Lung (tissue), 12 donors: Measurements from ENCODE around the gene AGFG2. TPM values are rescaled to one million over a fixed set of nuclear protein-coding genes. Genes with fewer than 3 reads are reported as not detected.

Source experiments
- ATAC-seq: fragments of 200-7000 bp; cut with Tn5 transposase; one replicate; pipeline ENCODE4 v1.9.1; 2020; ENCODE audit warnings: moderate number of reproducible peaks; ENCODE audit not compliant: insufficient read depth, low FRiP score
- DNase-seq, 3 donors: peaks; one replicate each; pipeline ENCODE4 v3.0.0-alpha.2; 2013 to 2017
- H3K27ac ChIP-seq, 2 donors: one replicate each; pipeline ENCODE4 v1.5.1; 2013; ENCODE audit warnings: mild to moderate bottlenecking in 2 of 2, moderate library complexity in 2 of 2, control low read depth in 1 of 2, inconsistent platforms in 1 of 2, low read depth in 1 of 2, low read length in 1 of 2
- H3K27me3 ChIP-seq, 3 donors: one replicate each; pipeline ENCODE4 v1.5.1; 2013; ENCODE audit warnings: low read length in 2 of 3; ENCODE audit not compliant: control insufficient read depth in 3 of 3, insufficient read depth in 3 of 3
- H3K36me3 ChIP-seq, 4 donors: one replicate each; pipeline ENCODE4 v1.5.1; 2013; ENCODE audit warnings: low read length in 4 of 4, mild to moderate bottlenecking in 1 of 4, moderate library complexity in 1 of 4; ENCODE audit not compliant: control insufficient read depth in 4 of 4, insufficient read depth in 4 of 4
- H3K4me1 ChIP-seq, 5 donors: one replicate each; pipeline ENCODE4 v1.5.1; 2013; ENCODE audit warnings: low read length in 5 of 5, mild to moderate bottlenecking in 2 of 5, moderate library complexity in 1 of 5; ENCODE audit not compliant: control insufficient read depth in 5 of 5, insufficient read depth in 5 of 5
- H3K4me3 ChIP-seq: one replicate; pipeline ENCODE4 v1.5.1; 2013; ENCODE audit warnings: mild to moderate bottlenecking, control low read depth, moderate library complexity
- H3K9ac ChIP-seq, 2 donors: one replicate each; pipeline ENCODE4 v1.5.1; 2013; ENCODE audit warnings: low read length in 2 of 2, control low read depth in 1 of 2; ENCODE audit not compliant: insufficient read depth in 1 of 2
- H3K9me3 ChIP-seq, 4 donors: one replicate each; pipeline ENCODE4 v1.5.1; 2013; ENCODE audit warnings: low read length in 3 of 4, mild to moderate bottlenecking in 1 of 4, moderate library complexity in 1 of 4; ENCODE audit not compliant: control insufficient read depth in 4 of 4, insufficient read depth in 3 of 4
- WGBS, 2 donors: extraction: QIAGEN DNeasy Blood & Tissue Kit; methylation state at CpG; one replicate each; pipeline ENCODE4 v1.1.7; 2013; 5-methylcytosine and 5-hydroxymethylcytosine counted together
- polyA plus RNA-seq, 2 donors: library from polyadenylated mRNA; stranded (reverse); fragments of 200-250 nt; gene quantifications; one replicate each; pipeline ENCODE4 v1.2.1, GENCODE V29; 2013
- total RNA-seq, 2 donors: library from RNA; depleted of rRNA in 1 of 2; stranded (reverse); fragments of >200 nt in 1 of 2; gene quantifications; one replicate each; pipeline ENCODE4 v1.2.1, GENCODE V29; 2014 to 2021
- TF ChIP-seq, protein P1 (sequence below): IDR thresholded peaks from 2 replicates; pipeline ENCODE4 v1.5.1; 2012; ENCODE audit warnings: mild to moderate bottlenecking; ENCODE audit errors: control extremely low read depth, extremely low read depth
- donor health status: control.
- donor health status: control.
- donor health status: Bipolar disorder and iron deficiency.
- donor health status: healthy.
- donor health status: DM: yes; HTN: yes; CAD: no.

AGFG2 gene
- total and polyA plus RNA-seq, 4 donors: 15.9 to 36.0 (median 19.7) TPM

DNA sequence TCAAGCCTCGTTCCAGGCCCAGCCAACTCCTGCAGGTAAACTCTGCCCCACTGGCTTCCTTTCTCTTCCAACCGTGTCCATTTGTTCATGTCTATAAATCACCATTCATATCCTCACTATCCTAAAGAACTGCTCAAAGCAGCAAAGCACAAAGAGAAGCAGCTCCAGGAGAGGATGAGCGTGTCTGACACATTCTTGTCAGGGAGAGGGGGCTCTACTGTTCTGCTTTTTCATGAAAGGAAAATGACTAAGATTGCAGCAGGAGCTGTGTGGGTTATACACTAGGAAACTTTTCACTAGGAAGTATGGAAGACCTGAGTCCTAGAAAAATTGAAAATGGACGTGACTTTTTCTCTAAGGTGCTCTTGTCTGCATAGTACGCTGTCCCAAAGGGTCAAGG lies 16.7 kb downstream of the AGFG2 start:
- H3K9ac ChIP-seq: no peak overlapping the region
- peaks cover 0 to 2% (median 0%) of the 10 kb centered on the region in 4 donors for H3K9me3 ChIP-seq
- peaks cover 0 to 1% (median 0%) of the 10 kb centered on the region in 5 donors for H3K4me1 ChIP-seq
- H3K27me3 ChIP-seq: no peaks in the 10 kb centered on the region
- H3K4me3 ChIP-seq: no peak overlapping the region
- WGBS, 2 donors: 82 to 88% methylated on average over 5 of the region's 5 CpGs
- ATAC-seq (no peak), DNase-seq (no peak)
- H3K36me3 ChIP-seq: peaks cover 5 to 37% (median 6%) of the 10 kb centered on the region in 4 donors
- TF ChIP-seq, protein P1, sequence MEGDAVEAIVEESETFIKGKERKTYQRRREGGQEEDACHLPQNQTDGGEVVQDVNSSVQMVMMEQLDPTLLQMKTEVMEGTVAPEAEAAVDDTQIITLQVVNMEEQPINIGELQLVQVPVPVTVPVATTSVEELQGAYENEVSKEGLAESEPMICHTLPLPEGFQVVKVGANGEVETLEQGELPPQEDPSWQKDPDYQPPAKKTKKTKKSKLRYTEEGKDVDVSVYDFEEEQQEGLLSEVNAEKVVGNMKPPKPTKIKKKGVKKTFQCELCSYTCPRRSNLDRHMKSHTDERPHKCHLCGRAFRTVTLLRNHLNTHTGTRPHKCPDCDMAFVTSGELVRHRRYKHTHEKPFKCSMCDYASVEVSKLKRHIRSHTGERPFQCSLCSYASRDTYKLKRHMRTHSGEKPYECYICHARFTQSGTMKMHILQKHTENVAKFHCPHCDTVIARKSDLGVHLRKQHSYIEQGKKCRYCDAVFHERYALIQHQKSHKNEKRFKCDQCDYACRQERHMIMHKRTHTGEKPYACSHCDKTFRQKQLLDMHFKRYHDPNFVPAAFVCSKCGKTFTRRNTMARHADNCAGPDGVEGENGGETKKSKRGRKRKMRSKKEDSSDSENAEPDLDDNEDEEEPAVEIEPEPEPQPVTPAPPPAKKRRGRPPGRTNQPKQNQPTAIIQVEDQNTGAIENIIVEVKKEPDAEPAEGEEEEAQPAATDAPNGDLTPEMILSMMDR: no peak
- no peak overlapping the region for H3K27ac ChIP-seq

GRCh38 chr7:100556541-100556940 lies 17.5 kb downstream of the AGFG2 start:
- Histone ChIP-seq H3K27ac (peak overlapping the region in 1 of 2 donors; percentile 34), H3K9me3 (peaks cover 0 to 2% (median 0%) of the 10 kb centered on the region in 4 donors), H3K27me3 (no peaks in the 10 kb centered on the region), H3K4me1 (peaks cover 0 to 1% (median 0%) of the 10 kb centered on the region in 5 donors), H3K4me3 (no peak overlapping the region), H3K9ac (no peak overlapping the region), H3K36me3 (peaks cover 4 to 36% (median 6%) of the 10 kb centered on the region in 4 donors)
- TF ChIP-seq, protein P1: no peak
- 34 to 52% methylated on average over 4 of the region's 4 CpGs for WGBS, 2 donors
- DNase-seq (no peak), ATAC-seq (no peak)

DNA sequence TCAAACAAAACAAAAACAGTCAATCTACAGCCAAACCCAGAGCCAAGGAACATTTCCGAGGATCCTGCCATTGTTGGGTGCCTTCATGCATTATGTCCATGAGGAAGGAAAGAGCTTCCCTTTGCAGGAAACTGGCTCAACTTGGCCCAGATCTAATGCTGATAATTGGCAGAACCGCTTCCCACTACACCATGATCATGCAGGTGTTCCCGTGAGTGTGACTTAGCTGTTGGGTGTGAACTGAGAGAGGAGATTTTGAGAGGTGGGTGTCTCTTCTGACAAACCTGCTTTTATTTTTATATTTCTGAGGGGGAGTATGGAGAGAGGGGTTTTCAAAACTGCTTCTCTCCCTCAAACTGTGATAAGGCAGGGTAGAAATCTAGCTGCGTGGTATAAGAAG lies 20.1 kb downstream of the AGFG2 start:
- Histone ChIP-seq H3K9ac (no peak overlapping the region), H3K36me3 (peaks cover 0 to 35% (median 6%) of the 10 kb centered on the region in 4 donors), H3K9me3 (peaks cover 0 to under 1% (median 0%) of the 10 kb centered on the region in 4 donors), H3K27me3 (no peaks in the 10 kb centered on the region), H3K27ac (no peak overlapping the region), H3K4me3 (no peak overlapping the region), H3K4me1 (peaks cover 0 to 1% (median 0%) of the 10 kb centered on the region in 5 donors)
- no peak for ATAC-seq
- WGBS, 2 donors: 77 to 86% methylated on average over 4 of the region's 4 CpGs
- no peak for DNase-seq
- TF ChIP-seq, protein P1: no peak
